H9 (cell line): Measurements from ENCODE around the gene TCEAL9. TPM values are rescaled to one million over a fixed set of nuclear protein-coding genes. Genes with fewer than 3 reads are reported as not detected.
A peak's percentile ranks its signal among the peaks of the same experiment; 100 is the strongest.

Experiments used
- DNase-seq: peaks from one replicate; pipeline ENCODE4 v3.0.0-alpha.2; 2017
- H2AFZ ChIP-seq: one replicate; pipeline ENCODE4 v1.6.1; 2013; ENCODE audit warnings: mild to moderate bottlenecking, low read length, control low read depth, moderate library complexity
- H2AK5ac ChIP-seq: 2 replicates; pipeline ENCODE4 v1.6.1; 2013; ENCODE audit warnings: low read length, control low read depth, mixed read lengths; ENCODE audit not compliant: insufficient read length
- H2BK120ac ChIP-seq: one replicate; pipeline ENCODE4 v1.6.1; 2013; ENCODE audit warnings: low read depth, mild to moderate bottlenecking, low read length, control low read depth, inconsistent platforms; ENCODE audit not compliant: poor library complexity, severe bottlenecking
- H2BK12ac ChIP-seq: 2 replicates; pipeline ENCODE4 v1.6.1; 2013; ENCODE audit warnings: low read length, control low read depth, mixed read lengths, low read depth; ENCODE audit not compliant: insufficient read length
- H2BK15ac ChIP-seq: 2 replicates; pipeline ENCODE4 v1.6.1; 2013; ENCODE audit warnings: low read depth, low read length, control low read depth
- H2BK20ac ChIP-seq: one replicate; pipeline ENCODE4 v1.6.1; 2013; ENCODE audit warnings: low read depth, mild to moderate bottlenecking, low read length, control low read depth, inconsistent platforms; ENCODE audit not compliant: poor library complexity, severe bottlenecking
- H2BK5ac ChIP-seq: 2 replicates; pipeline ENCODE4 v1.6.1; 2013; ENCODE audit warnings: low read length, control low read depth, mixed read lengths; ENCODE audit not compliant: insufficient read length
- H3K14ac ChIP-seq: 2 replicates; pipeline ENCODE4 v1.6.1; 2013; ENCODE audit warnings: low read length, control low read depth; ENCODE audit not compliant: insufficient read depth
- H3K18ac ChIP-seq: 2 replicates; pipeline ENCODE4 v1.6.1; 2013; ENCODE audit warnings: low read depth, mild to moderate bottlenecking, mixed read lengths, low read length, control low read depth; ENCODE audit not compliant: insufficient read length
- H3K23ac ChIP-seq: 2 replicates; pipeline ENCODE4 v1.6.1; 2013; ENCODE audit warnings: low read length, control low read depth, mixed read lengths, low read depth; ENCODE audit not compliant: insufficient read length
- H3K23me2 ChIP-seq: 2 replicates; pipeline ENCODE4 v1.6.1; 2013; ENCODE audit warnings: low read depth, mild to moderate bottlenecking, mixed read lengths, low read length, control low read depth; ENCODE audit not compliant: insufficient read length, poor library complexity, severe bottlenecking
- H3K27ac ChIP-seq: 2 replicates; pipeline ENCODE4 v1.5.1; 2013; ENCODE audit warnings: low read length, control low read depth, mixed read lengths, low read depth; ENCODE audit not compliant: insufficient read length
- H3K27me3 ChIP-seq: 2 replicates; pipeline ENCODE4 v1.6.1; 2013; ENCODE audit warnings: low read length, control low read depth, inconsistent platforms; ENCODE audit not compliant: insufficient read depth
- H3K4ac ChIP-seq: 2 replicates; pipeline ENCODE4 v1.6.1; 2013; ENCODE audit warnings: low read depth, mild to moderate bottlenecking, control low read depth, inconsistent platforms, low read length, moderate library complexity
- H3K4me1 ChIP-seq: 2 replicates; pipeline ENCODE4 v1.6.1; 2013; ENCODE audit warnings: low read length, control low read depth, inconsistent platforms; ENCODE audit not compliant: insufficient read depth
- H3K4me2 ChIP-seq: 2 replicates; pipeline ENCODE4 v1.6.1; 2013; ENCODE audit warnings: low read length, control low read depth, mixed read lengths; ENCODE audit not compliant: insufficient read length, insufficient read depth
- H3K56ac ChIP-seq: 2 replicates; pipeline ENCODE4 v1.6.1; 2013; ENCODE audit warnings: low read depth, mild to moderate bottlenecking, mixed read lengths, low read length, control low read depth; ENCODE audit not compliant: insufficient read length
- H3K79me1 ChIP-seq: 2 replicates; pipeline ENCODE4 v1.6.1; 2013; ENCODE audit warnings: low read depth, mild to moderate bottlenecking, moderate library complexity, low read length, control low read depth, inconsistent platforms; ENCODE audit not compliant: insufficient read depth, poor library complexity, severe bottlenecking
- H3K79me2 ChIP-seq: 2 replicates; pipeline ENCODE4 v1.6.1; 2013; ENCODE audit warnings: low read length, control low read depth, inconsistent platforms; ENCODE audit not compliant: insufficient read depth
- H3K9ac ChIP-seq: 2 replicates; pipeline ENCODE4 v1.6.1; 2013; ENCODE audit warnings: low read length, control low read depth, mixed read lengths; ENCODE audit not compliant: insufficient read length; ENCODE audit errors: extremely low read depth
- H3K9me3 ChIP-seq: one replicate; pipeline ENCODE4 v1.6.1; 2013; ENCODE audit warnings: low read depth, low read length, inconsistent platforms; ENCODE audit not compliant: control insufficient read depth
- H3T11ph ChIP-seq: one replicate; pipeline ENCODE4 v1.6.1; 2013; ENCODE audit warnings: mild to moderate bottlenecking, low read length, control low read depth, inconsistent platforms
- H4K20me1 ChIP-seq: one replicate; pipeline ENCODE4 v1.6.1; 2013; ENCODE audit not compliant: control insufficient read depth, insufficient read length, insufficient read depth
- H4K5ac ChIP-seq: 2 replicates; pipeline ENCODE4 v1.6.1; 2013; ENCODE audit warnings: low read depth, mild to moderate bottlenecking, mixed read lengths, low read length, control low read depth; ENCODE audit not compliant: insufficient read length
- H4K8ac ChIP-seq: replicated peaks from 2 replicates; pipeline ENCODE4 v1.6.1; 2013; ENCODE audit warnings: low read length, control low read depth, mixed read lengths, low read depth; ENCODE audit not compliant: insufficient read length
- H4K91ac ChIP-seq: 2 replicates; pipeline ENCODE4 v1.6.1; 2013; ENCODE audit warnings: low read depth, mild to moderate bottlenecking, moderate library complexity, mixed read lengths, low read length, control low read depth; ENCODE audit not compliant: insufficient read length
- H3K27ac Mint-ChIP-seq, 3 experiments: 2 replicates in 2 of 3; 3 replicates in 1 of 3; pipeline ENCODE4 v1.8.0; 2020 to 2021; ENCODE audit warnings: mixed read lengths in 3 of 3, mild to moderate bottlenecking in 1 of 3, moderate library complexity in 1 of 3
- H3K27me3 Mint-ChIP-seq: 2 replicates; pipeline ENCODE4 v1.8.0; 2021; ENCODE audit warnings: low read depth, mild to moderate bottlenecking, moderate library complexity, mixed read lengths
- H3K36me3 Mint-ChIP-seq, 3 experiments: 2 replicates in 2 of 3; 3 replicates in 1 of 3; pipeline ENCODE4 v1.8.0; 2020 to 2021; ENCODE audit warnings: low read depth in 3 of 3, mixed read lengths in 3 of 3; ENCODE audit not compliant: insufficient read depth in 1 of 3
- H3K4me1 Mint-ChIP-seq, 2 experiments: 2 replicates each; pipeline ENCODE4 v1.8.0; 2020; ENCODE audit warnings: mixed read lengths in 2 of 2
- H3K4me3 Mint-ChIP-seq, 2 experiments: 2 replicates in 1 of 2; 3 replicates in 1 of 2; pipeline ENCODE4 v1.8.0; 2020 to 2021; ENCODE audit warnings: mild to moderate bottlenecking in 2 of 2, mixed read lengths in 2 of 2, moderate library complexity in 1 of 2
- H3K9me3 Mint-ChIP-seq, 2 experiments: 2 replicates in 1 of 2; 3 replicates in 1 of 2; pipeline ENCODE4 v1.8.0; 2020; ENCODE audit warnings: mild to moderate bottlenecking in 2 of 2, mixed read lengths in 2 of 2, moderate library complexity in 1 of 2
- CTCF ChIP-seq: fragments of 200-600 bp; sonication (generic); conservative IDR thresholded peaks from 3 replicates; pipeline ENCODE4 v1.8.0; 2021; ENCODE audit warnings: antibody characterized with exemption, mild to moderate bottlenecking
- WGBS: extraction: QIAGEN DNeasy Blood & Tissue Kit; methylation state at CpG from one replicate; pipeline ENCODE4 v1.1.7; 2013; ENCODE audit warnings: missing lambda C conversion rate, low lambda C conversion rate, mixed read lengths; ENCODE audit not compliant: insufficient read length; ENCODE audit errors: extremely low coverage; 5-methylcytosine and 5-hydroxymethylcytosine counted together
- total RNA-seq: library from RNA; stranded (reverse); gene quantifications from 2 replicates; pipeline ENCODE4 v1.2.1, GENCODE V29; 2021

TCEAL9 gene
- total RNA-seq, 1 experiment from 2014 or later = 30.5 TPM

- Histone ChIP-seq H2BK12ac (no peak overlapping the region), H3T11ph (no peak overlapping the region), H3K23me2 (peaks cover 8% of the 10 kb centered on the region), H4K5ac (no peak overlapping the region), H3K14ac (peak overlapping the region; percentile 66; the same call in 1 of the 2 replicates), H3K79me2 (no peaks in the 10 kb centered on the region), H2AFZ (no peak overlapping the region), H3K18ac (no peak overlapping the region), H3K27ac (peak overlapping the region; percentile 37), H2BK5ac (no peak overlapping the region), H2BK120ac (no peak overlapping the region), H4K91ac (no peak overlapping the region), H3K56ac (no peak overlapping the region), H4K20me1 (no peaks in the 10 kb centered on the region), H3K27me3 (no peaks in the 10 kb centered on the region), H4K8ac (no peak overlapping the region), H3K23ac (no peak overlapping the region), H3K79me1 (no peaks in the 10 kb centered on the region), H2BK20ac (no peak overlapping the region), H3K9ac (peak overlapping the region; percentile 60), H3K4ac (no peak overlapping the region), H3K4me1 (peaks cover 3% of the 10 kb centered on the region; the same call in 1 of the 2 replicates), H3K9me3 (no peaks in the 10 kb centered on the region), H3K4me2 (peak overlapping the region; percentile 63), H2AK5ac (no peak overlapping the region), H2BK15ac (no peak overlapping the region)
- Mint-ChIP-seq H3K4me3 (peak overlapping the region; percentile 87 to 92), H3K9me3 (peaks cover 0 to 59% of the 10 kb centered on the region in 2 experiments; a peak in 3 of 5 replicates), H3K27me3 (no peaks in the 10 kb centered on the region), H3K27ac (peak overlapping the region; percentile 79 to 97 (median 86); a peak in 6 of 7 replicates), H3K36me3 (peaks cover 0 to 13% (median 13%) of the 10 kb centered on the region in 3 experiments; a peak in 5 of 7 replicates), H3K4me1 (peaks cover 10 to 16% of the 10 kb centered on the region in 2 experiments)
- WGBS = no CpG with 5 or more reads among the region's 13 CpGs
- DNase-seq = no peak
- TF ChIP-seq CTCF = no peak
Observed at GRCh38 chrX:103356858-103357257, 552 bp downstream of the TCEAL9 start.
